ENCODE data around the gene SLC6A16. TPM values are rescaled to one million over a fixed set of nuclear protein-coding genes. Genes with fewer than 3 reads are reported as not detected.
A peak's percentile ranks its signal among the peaks of the same experiment; 100 is the strongest.
"Not testable (repeated sequence)": the region's sequence is repeated elsewhere in the genome, so short reads cannot be mapped to it uniquely, and the experiment has no call there.

SLC6A16 gene
- total RNA-seq, 1 donor from 2014 or later, result 19.3 TPM

DNA sequence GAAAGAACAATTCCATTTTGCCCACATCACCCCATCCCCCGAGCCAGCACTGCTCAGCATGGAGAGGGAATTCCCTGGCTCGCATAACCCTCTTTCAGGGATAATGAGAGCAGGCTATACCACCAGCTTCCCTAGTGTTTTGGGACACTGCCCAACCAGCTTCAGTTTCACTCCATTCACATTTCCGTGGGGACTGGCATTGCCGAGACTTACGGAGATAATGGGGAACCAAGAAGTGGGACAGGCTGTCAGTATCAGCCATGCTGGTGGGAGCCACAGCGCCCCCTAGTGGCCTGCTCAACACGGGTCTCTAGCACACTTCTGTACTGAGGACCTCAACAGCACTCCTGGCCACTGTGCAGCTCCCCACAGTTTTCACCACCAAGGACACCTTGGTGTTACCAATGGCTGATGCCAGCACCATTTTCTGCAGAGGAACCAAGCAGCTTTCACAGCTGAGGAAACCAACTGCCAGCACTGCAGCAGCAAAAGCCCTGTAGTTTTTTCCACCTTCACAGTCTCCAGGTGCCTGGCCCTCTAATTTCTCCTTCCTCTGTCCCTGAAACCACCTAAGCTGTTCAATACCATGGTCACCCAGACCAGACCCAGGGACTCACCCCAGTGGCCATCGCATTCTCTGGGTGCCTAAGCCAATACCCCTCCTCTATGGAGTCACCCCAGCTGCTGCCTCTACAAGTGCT lies 23.7 kb downstream of the SLC6A16 start:
- peak overlapping the region; percentile 64 for H3K4me3 Mint-ChIP-seq
- intact Hi-C loops (cut with micrococcal nuclease), result loop anchor here (1.0 to 2.0 kb wide), 6 partner anchors 25 to 142 kb away; partner anchors contain the start of genes CD37, DKKL1 and TEAD2
- TF ChIP-seq, protein P1, sequence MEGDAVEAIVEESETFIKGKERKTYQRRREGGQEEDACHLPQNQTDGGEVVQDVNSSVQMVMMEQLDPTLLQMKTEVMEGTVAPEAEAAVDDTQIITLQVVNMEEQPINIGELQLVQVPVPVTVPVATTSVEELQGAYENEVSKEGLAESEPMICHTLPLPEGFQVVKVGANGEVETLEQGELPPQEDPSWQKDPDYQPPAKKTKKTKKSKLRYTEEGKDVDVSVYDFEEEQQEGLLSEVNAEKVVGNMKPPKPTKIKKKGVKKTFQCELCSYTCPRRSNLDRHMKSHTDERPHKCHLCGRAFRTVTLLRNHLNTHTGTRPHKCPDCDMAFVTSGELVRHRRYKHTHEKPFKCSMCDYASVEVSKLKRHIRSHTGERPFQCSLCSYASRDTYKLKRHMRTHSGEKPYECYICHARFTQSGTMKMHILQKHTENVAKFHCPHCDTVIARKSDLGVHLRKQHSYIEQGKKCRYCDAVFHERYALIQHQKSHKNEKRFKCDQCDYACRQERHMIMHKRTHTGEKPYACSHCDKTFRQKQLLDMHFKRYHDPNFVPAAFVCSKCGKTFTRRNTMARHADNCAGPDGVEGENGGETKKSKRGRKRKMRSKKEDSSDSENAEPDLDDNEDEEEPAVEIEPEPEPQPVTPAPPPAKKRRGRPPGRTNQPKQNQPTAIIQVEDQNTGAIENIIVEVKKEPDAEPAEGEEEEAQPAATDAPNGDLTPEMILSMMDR (IDR thresholded peaks at IDR 0.05), result no peak
- peaks cover 3% of the 10 kb centered on the region for H3K9me3 Mint-ChIP-seq
- peaks cover 20% of the 10 kb centered on the region for H3K36me3 Mint-ChIP-seq (ENCODE audit: low read depth)
- ATAC-seq (ENCODE audit: low read depth) (peak; percentile 99), DNase-seq (peak; percentile 81)
- ChIA-PET POLR2A (interaction anchor here (0.6 to 3.4 kb wide), 14 partner anchors 11 to 141 kb away, joined by 3 to 36 read pairs (median 4); partner anchors contain the start of gene CD37), CTCF (interaction anchor here (0.5 to 3.5 kb wide), 30 partner anchors 9 to 204 kb away, joined by 3 to 24 read pairs (median 5); partner anchors contain the start of gene CD37)
- H3K27ac Mint-ChIP-seq, result peak overlapping the region; percentile 7
- H3K27me3 Mint-ChIP-seq, result no peaks in the 10 kb centered on the region
- peaks cover 21% of the 10 kb centered on the region for H3K4me1 Mint-ChIP-seq

GRCh38 chr19:49298653-49299052 lies 26.3 kb downstream of the SLC6A16 start:
- H3K4me3 Mint-ChIP-seq; intact Hi-C loops (cut with micrococcal nuclease); H3K9me3 Mint-ChIP-seq; H3K27ac Mint-ChIP-seq; ATAC-seq (ENCODE audit: low read depth); H3K27me3 Mint-ChIP-seq; DNase-seq; CTCF ChIA-PET: not testable (repeated sequence)
- Mint-ChIP-seq H3K36me3 (ENCODE audit: low read depth) (peaks cover 20% of the 10 kb centered on the region), H3K4me1 (peaks cover 21% of the 10 kb centered on the region)
- POLR2A ChIA-PET, result interaction anchor here (0.6 kb wide), 1 partner anchor 41 kb away, joined by 8 read pairs; no protein-coding TSS in a partner anchor

GRCh38 chr19:49297403-49297802 lies 27.6 kb downstream of the SLC6A16 start:
- TF ChIP-seq, protein P1 (IDR thresholded peaks at IDR 0.05), result no peak
- ATAC-seq (ENCODE audit: low read depth) (no peak), DNase-seq (no peak)
- Mint-ChIP-seq H3K9me3 (no peaks in the 10 kb centered on the region), H3K27ac (no peak overlapping the region), H3K4me1 (peaks cover 19% of the 10 kb centered on the region), H3K36me3 (ENCODE audit: low read depth) (peaks cover 13% of the 10 kb centered on the region), H3K27me3 (no peaks in the 10 kb centered on the region), H3K4me3 (no peak overlapping the region)
- POLR2A ChIA-PET, result interaction anchor here (0.8 kb wide), 1 partner anchor 43 kb away, joined by 3 read pairs; no protein-coding TSS in a partner anchor
- CTCF ChIA-PET, result no interaction called here
- intact Hi-C loops (cut with micrococcal nuclease), result no loop called here

- no peak overlapping the region for H3K4me3 Mint-ChIP-seq
- ChIA-PET CTCF (interaction anchor here (0.6 kb wide), 1 partner anchor 48 kb away, joined by 3 read pairs; no protein-coding TSS in a partner anchor), POLR2A (interaction anchor here (0.7 kb wide), 1 partner anchor 156 kb away, joined by 3 read pairs; the partner anchor contains the start of gene PIH1D1)
- intact Hi-C loops (cut with micrococcal nuclease), result no loop called here
- DNase-seq (no peak), ATAC-seq (ENCODE audit: low read depth) (no peak)
- TF ChIP-seq, protein P1 (IDR thresholded peaks at IDR 0.05), result no peak
- no peaks in the 10 kb centered on the region for H3K9me3 Mint-ChIP-seq
- no peaks in the 10 kb centered on the region for H3K27me3 Mint-ChIP-seq
- H3K36me3 Mint-ChIP-seq (ENCODE audit: low read depth), result peaks cover 12% of the 10 kb centered on the region
- peaks cover 1% of the 10 kb centered on the region for H3K4me1 Mint-ChIP-seq
- H3K27ac Mint-ChIP-seq, result no peak overlapping the region
Observed at GRCh38 chr19:49295208-49295880, 29.6 kb downstream of the SLC6A16 start.

- ChIA-PET CTCF (interaction anchor here (0.9 kb wide), 1 partner anchor 8 kb away, joined by 4 read pairs; no protein-coding TSS in a partner anchor), POLR2A (interaction anchor here (0.6 to 0.7 kb wide), 2 partner anchors 200 to 243 kb away, joined by 3 read pairs; no protein-coding TSS in a partner anchor)
- intact Hi-C loops (cut with micrococcal nuclease), result no loop called here
- no peak overlapping the region for H3K4me3 Mint-ChIP-seq
- H3K4me1 Mint-ChIP-seq, result no peaks in the 10 kb centered on the region
- peaks cover 12% of the 10 kb centered on the region for H3K36me3 Mint-ChIP-seq (ENCODE audit: low read depth)
- H3K9me3 Mint-ChIP-seq, result no peaks in the 10 kb centered on the region
- H3K27ac Mint-ChIP-seq, result no peak overlapping the region
- H3K27me3 Mint-ChIP-seq, result no peaks in the 10 kb centered on the region
- ATAC-seq (ENCODE audit: low read depth), result no peak
- TF ChIP-seq, protein P1 (IDR thresholded peaks at IDR 0.05), result no peak
- DNase-seq, result no peak
Observed at GRCh38 chr19:49294401-49294800, 30.6 kb downstream of the SLC6A16 start.
